Articular chondrocyte of knee joint (primary cell): ENCODE data around the gene NDUFB4. TPM values are rescaled to one million over a fixed set of nuclear protein-coding genes. Genes with fewer than 3 reads are reported as not detected.

Source experiments
- total RNA-seq: library from RNA; depleted of rRNA; stranded (reverse); fragments of >200 nt; gene quantifications from 2 replicates; pipeline ENCODE4 v1.2.3, GENCODE V29; 2012

Gene NDUFB4
- total RNA-seq, result 54.0 TPM in 2 replicates

GRCh38 chr3:120596116-120596852 lies at the start of gene NDUFB4:
TSS of gene NDUFB4 (plus strand) at chr3:120596336. CDS start at chr3:120596360, 24 bp downstream.

Other genes starting within 250 kb of the NDUFB4 start
- 43.6 and 46.8 TPM in 2 replicates for gene LRRC58, start 247.0 kb upstream of the NDUFB4 start, total RNA-seq
- gene FSTL1, start 145.3 kb upstream of the NDUFB4 start, total RNA-seq, result 2,986 and 3,294 TPM in 2 replicates
- gene HGD, start 85.9 kb downstream of the NDUFB4 start, total RNA-seq, result 0.13 and 0.22 TPM in 2 replicates
- gene RABL3, start 146.2 kb downstream of the NDUFB4 start, total RNA-seq, result 15.3 and 17.9 TPM in 2 replicates
- 10.6 and 12.4 TPM in 2 replicates for gene GTF2E1, start 146.4 kb downstream of the NDUFB4 start, total RNA-seq